Right atrium auricular region (tissue), 2 donors: Measurements from ENCODE around the gene PARVG. TPM values are rescaled to one million over a fixed set of nuclear protein-coding genes. Genes with fewer than 3 reads are reported as not detected.

ENCODE experiments used
- DNase-seq: peaks from one replicate; pipeline ENCODE4 v3.0.0-alpha.2; 2019; ENCODE audit warnings: low spot score
- H3K27ac ChIP-seq, 2 donors: fragments of 200-600 bp; sonication (generic); 1 replicate in 1 of 2; 2 replicates in 1 of 2; pipeline ENCODE4 v1.5.1; 2016 to 2019
- H3K27me3 ChIP-seq, 2 donors: fragments of 200-600 bp; sonication (generic); one replicate each; pipeline versions ENCODE4 v1.5.1 to v1.6.0; 2017 to 2019
- H3K36me3 ChIP-seq: fragments of 200-600 bp; sonication (generic); one replicate; pipeline ENCODE4 v1.5.1; 2016
- H3K4me1 ChIP-seq, 2 donors: fragments of 200-600 bp; sonication (generic); one replicate each; pipeline versions ENCODE4 v1.5.1 to v1.6.0; 2017 to 2019
- H3K4me3 ChIP-seq, 2 donors: fragments of 200-600 bp; sonication (generic); 1 replicate in 1 of 2; 2 replicates in 1 of 2; pipeline ENCODE4 v1.5.1; 2017 to 2019; ENCODE audit warnings: mild to moderate bottlenecking in 1 of 2, moderate library complexity in 1 of 2
- H3K9me3 ChIP-seq, 2 donors: fragments of 200-600 bp; sonication (generic); one replicate each; pipeline ENCODE4 v1.5.1; 2019
- CTCF ChIP-seq, 2 donors: fragments of 200-600 bp; sonication (generic); IDR thresholded peaks; one replicate each; pipeline ENCODE4 v1.5.1; 2019; ENCODE audit warnings: antibody characterized with exemption in 2 of 2
- total RNA-seq, 2 donors: library from RNA; depleted of rRNA; stranded (reverse); fragments of >200 nt; gene quantifications; one replicate each; pipeline ENCODE4 v1.1.0, GENCODE V29; 2016

PARVG gene
- total RNA-seq, 2 donors from 2014 or later = 2.1 to 7.2 TPM

- Histone ChIP-seq H3K4me1 (no peaks in the 10 kb centered on the region), H3K9me3 (peaks cover 0 to 17% of the 10 kb centered on the region in 2 donors), H3K27ac (no peak overlapping the region), H3K4me3 (no peak overlapping the region), H3K27me3 (no peaks in the 10 kb centered on the region), H3K36me3 (no peaks in the 10 kb centered on the region)
- DNase-seq = peak; percentile 18
- no peak for TF ChIP-seq CTCF (IDR thresholded peaks at IDR 0.05)
Measured at GRCh38 chr22:44247346-44247745, 66.6 kb downstream of the PARVG start.

- TF ChIP-seq CTCF (IDR thresholded peaks at IDR 0.05) = no peak
- no peaks in the 10 kb centered on the region for H3K27me3 ChIP-seq
- DNase-seq = peak; percentile 26
- no peaks in the 10 kb centered on the region for H3K4me1 ChIP-seq
- no peak overlapping the region for H3K27ac ChIP-seq
- H3K9me3 ChIP-seq = peaks cover 0 to 17% of the 10 kb centered on the region in 2 donors
- no peaks in the 10 kb centered on the region for H3K36me3 ChIP-seq
- no peak overlapping the region for H3K4me3 ChIP-seq
Measured at GRCh38 chr22:44247923-44248892, 67.5 kb downstream of the PARVG start.

GRCh38 chr22:44248926-44249325 lies 68.2 kb downstream of the PARVG start:
- H3K27ac ChIP-seq = no peak overlapping the region
- H3K36me3 ChIP-seq = no peaks in the 10 kb centered on the region
- H3K4me3 ChIP-seq = no peak overlapping the region
- no peaks in the 10 kb centered on the region for H3K27me3 ChIP-seq
- H3K9me3 ChIP-seq = peaks cover 0 to 17% of the 10 kb centered on the region in 2 donors
- DNase-seq = peak; percentile 21
- H3K4me1 ChIP-seq = no peaks in the 10 kb centered on the region
- no peak for TF ChIP-seq CTCF (IDR thresholded peaks at IDR 0.05)

- H3K27ac ChIP-seq = no peak overlapping the region
- DNase-seq = peak; percentile 9
- H3K36me3 ChIP-seq = no peaks in the 10 kb centered on the region
- H3K27me3 ChIP-seq = no peaks in the 10 kb centered on the region
- no peak for TF ChIP-seq CTCF (IDR thresholded peaks at IDR 0.05)
- H3K9me3 ChIP-seq = peaks cover 0 to 17% of the 10 kb centered on the region in 2 donors
- H3K4me1 ChIP-seq = no peaks in the 10 kb centered on the region
- H3K4me3 ChIP-seq = no peak overlapping the region
Measured at GRCh38 chr22:44249376-44250147, 68.8 kb downstream of the PARVG start.

GRCh38 chr22:44254811-44255210 lies 74.1 kb downstream of the PARVG start:
- no peak overlapping the region for H3K27ac ChIP-seq
- no peaks in the 10 kb centered on the region for H3K27me3 ChIP-seq
- H3K36me3 ChIP-seq = no peaks in the 10 kb centered on the region
- H3K4me3 ChIP-seq = no peak overlapping the region
- no peak for TF ChIP-seq CTCF (IDR thresholded peaks at IDR 0.05)
- DNase-seq = peak; percentile 11
- no peaks in the 10 kb centered on the region for H3K4me1 ChIP-seq
- H3K9me3 ChIP-seq = peaks cover 0 to 10% of the 10 kb centered on the region in 2 donors
